ENCODE measurements around the gene MLX. TPM values are rescaled to one million over a fixed set of nuclear protein-coding genes. Genes with fewer than 3 reads are reported as not detected.
"Not testable (repeated sequence)": the region's sequence is repeated elsewhere in the genome, so short reads cannot be mapped to it uniquely, and the experiment has no call there.

MLX gene
- total RNA-seq, 2 donors from 2014 or later: 31.5 to 41.2 TPM

DNA sequence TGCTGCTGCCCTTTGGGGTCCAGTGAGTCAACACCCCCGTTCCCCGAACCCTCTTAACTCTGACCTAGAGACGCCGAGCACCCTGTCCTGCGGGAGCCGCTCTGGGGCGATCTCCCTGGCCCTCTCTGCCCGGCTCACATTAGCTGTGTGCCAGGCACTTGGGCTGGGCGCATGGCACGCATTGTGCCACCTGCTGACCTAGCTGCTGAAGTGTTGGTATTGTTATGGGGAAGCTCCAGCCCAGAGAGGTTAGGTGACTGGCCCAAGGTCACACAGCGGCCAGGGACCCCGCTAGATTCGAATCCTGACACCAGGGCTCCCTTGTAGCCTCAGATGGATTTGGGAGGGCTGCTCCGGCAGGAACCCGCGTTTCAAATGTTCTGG is 13.0 kb upstream of the MLX start:
- peaks cover 15 to 26% of the 10 kb centered on the region in 2 donors for H3K4me1 ChIP-seq (ENCODE audit: control insufficient read depth in 1 of 2, low read depth in 2 of 2)
- no peaks in the 10 kb centered on the region for H3K27me3 ChIP-seq (replicated peaks; ENCODE audit: insufficient read depth)
- ATAC-seq (ENCODE audit: insufficient number of reproducible peaks, low FRiP score, low read depth) (no peak), DNase-seq (ENCODE audit: low spot score) (no peak)
- H3K36me3 ChIP-seq: no peaks in the 10 kb centered on the region
- H3K9me3 ChIP-seq: no peaks in the 10 kb centered on the region
- peak overlapping the region; percentile 70 to 81 for H3K27ac ChIP-seq
- peak overlapping the region; percentile 93 for H3K4me3 ChIP-seq
- TF ChIP-seq CTCF (IDR thresholded peaks at IDR 0.05): no peak

GRCh38 chr17:42554250-42555121 is 12.4 kb upstream of the MLX start:
- DNase-seq (ENCODE audit: low spot score) (no peak), ATAC-seq (ENCODE audit: insufficient number of reproducible peaks, low FRiP score, low read depth) (peak; percentile 84)
- H3K36me3 ChIP-seq: no peaks in the 10 kb centered on the region
- no peaks in the 10 kb centered on the region for H3K9me3 ChIP-seq
- H3K27ac ChIP-seq: peak overlapping the region; percentile 70 to 81
- H3K4me3 ChIP-seq: peak overlapping the region; percentile 93
- peaks cover 15 to 26% of the 10 kb centered on the region in 2 donors for H3K4me1 ChIP-seq (ENCODE audit: control insufficient read depth in 1 of 2, low read depth in 2 of 2)
- no peak for TF ChIP-seq CTCF (IDR thresholded peaks at IDR 0.05)
- no peaks in the 10 kb centered on the region for H3K27me3 ChIP-seq (replicated peaks; ENCODE audit: insufficient read depth)

DNA sequence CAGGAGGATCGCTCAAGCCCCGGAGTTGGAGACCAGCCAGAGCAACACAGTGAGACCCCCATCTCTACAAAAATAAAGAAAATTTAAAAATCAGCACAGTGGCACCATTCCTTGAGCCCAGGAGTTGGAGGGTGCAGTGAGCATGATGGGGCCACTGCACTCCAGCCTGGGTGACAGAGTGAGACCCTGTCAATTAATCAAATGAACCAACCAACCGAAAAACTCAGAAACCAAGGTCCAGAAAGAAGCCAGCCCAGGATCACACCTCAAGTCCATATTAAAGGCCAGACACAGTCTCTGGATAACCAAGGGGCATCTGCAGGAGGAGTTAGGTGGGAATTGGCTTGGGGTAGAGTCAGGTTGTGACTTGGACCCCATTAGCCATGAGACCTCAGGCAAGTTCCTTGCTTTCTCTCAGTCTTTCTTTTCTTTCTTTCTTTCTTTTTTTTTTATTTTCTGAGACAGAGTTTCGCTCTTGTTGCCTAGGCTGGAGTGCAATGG is 11.7 kb upstream of the MLX start:
- no peaks in the 10 kb centered on the region for H3K36me3 ChIP-seq
- H3K27me3 ChIP-seq (replicated peaks; ENCODE audit: insufficient read depth): no peaks in the 10 kb centered on the region
- peak overlapping the region; percentile 93 for H3K4me3 ChIP-seq
- no peak for TF ChIP-seq CTCF (IDR thresholded peaks at IDR 0.05)
- H3K27ac ChIP-seq: peak overlapping the region; percentile 70 to 81
- no peaks in the 10 kb centered on the region for H3K9me3 ChIP-seq
- ATAC-seq (ENCODE audit: insufficient number of reproducible peaks, low FRiP score, low read depth) (no peak), DNase-seq (ENCODE audit: low spot score) (no peak)
- H3K4me1 ChIP-seq (ENCODE audit: control insufficient read depth in 1 of 2, low read depth in 2 of 2): peaks cover 15 to 29% of the 10 kb centered on the region in 2 donors

DNA sequence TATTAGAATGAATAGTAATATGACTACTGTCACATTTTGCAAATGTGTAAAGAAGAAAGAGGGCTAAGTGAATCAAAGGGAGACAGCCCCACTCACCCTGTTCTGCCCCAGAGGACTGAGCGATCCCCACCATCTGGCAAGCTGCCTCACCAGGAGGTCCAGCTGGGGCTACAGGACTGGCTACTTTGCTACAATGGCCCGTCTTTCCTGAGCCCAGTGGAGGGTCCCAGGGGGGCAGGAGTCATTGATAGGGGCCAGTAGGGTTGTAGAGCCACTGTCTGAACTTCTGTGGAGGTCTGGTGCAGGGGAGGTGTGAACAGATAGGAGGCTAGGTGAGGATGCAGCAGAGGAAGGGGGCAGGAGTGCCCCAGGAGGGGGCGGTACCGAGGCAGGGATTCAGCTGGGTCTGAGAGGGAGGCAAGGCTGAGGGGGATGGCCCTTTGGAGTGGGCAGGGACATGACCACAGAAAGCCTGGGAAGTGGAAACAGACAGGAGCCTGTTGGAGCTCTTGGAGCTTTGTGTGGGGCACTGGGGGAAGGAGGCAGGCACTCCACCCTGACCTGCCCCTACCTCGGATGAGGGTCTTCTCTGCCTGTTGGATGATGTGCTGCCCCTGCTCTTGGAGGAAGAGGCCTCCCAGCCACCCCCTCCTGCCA is 10.8 kb upstream of the MLX start:
- not testable (repeated sequence) for DNase-seq (ENCODE audit: low spot score); H3K4me3 ChIP-seq; H3K27me3 ChIP-seq (replicated peaks; ENCODE audit: insufficient read depth); H3K36me3 ChIP-seq; H3K27ac ChIP-seq; ATAC-seq (ENCODE audit: insufficient number of reproducible peaks, low FRiP score, low read depth); H3K9me3 ChIP-seq
- peaks cover 16 to 32% of the 10 kb centered on the region in 2 donors for H3K4me1 ChIP-seq (ENCODE audit: control insufficient read depth in 1 of 2, low read depth in 2 of 2)

- H3K36me3 ChIP-seq: no peaks in the 10 kb centered on the region
- H3K9me3 ChIP-seq: no peaks in the 10 kb centered on the region
- ATAC-seq (ENCODE audit: insufficient number of reproducible peaks, low FRiP score, low read depth) (no peak), DNase-seq (ENCODE audit: low spot score) (no peak)
- H3K27me3 ChIP-seq (replicated peaks; ENCODE audit: insufficient read depth): no peaks in the 10 kb centered on the region
- H3K4me1 ChIP-seq (ENCODE audit: control insufficient read depth in 1 of 2, low read depth in 2 of 2): peaks cover 29 to 40% of the 10 kb centered on the region in 2 donors
- no peak overlapping the region for H3K27ac ChIP-seq
- H3K4me3 ChIP-seq: no peak overlapping the region
- TF ChIP-seq CTCF (IDR thresholded peaks at IDR 0.05): no peak
Measured at GRCh38 chr17:42559075-42559474, 7.8 kb upstream of the MLX start.

All from thoracic aorta (tissue), 2 donors.